ENCODE measurements around the gene TRERF1.

The TRERF1 gene

DNA sequence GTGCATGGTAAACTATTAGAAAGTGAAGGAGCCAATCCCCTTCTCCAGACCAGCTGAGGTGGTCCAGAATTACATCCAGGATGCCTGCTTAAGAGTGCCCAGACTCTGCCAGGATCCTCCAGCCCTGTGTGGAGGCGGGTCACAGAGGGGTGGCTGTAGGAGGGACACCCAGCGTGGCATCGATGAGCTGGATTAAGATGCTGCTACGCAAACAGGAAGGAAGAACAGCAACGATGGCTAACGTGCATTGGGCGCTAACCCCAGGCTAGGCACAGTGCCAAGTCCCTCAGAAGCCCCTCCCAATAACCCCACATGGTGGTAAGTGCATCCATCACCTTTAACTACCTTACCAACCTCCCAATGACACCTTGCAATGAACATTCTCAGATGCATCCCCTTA is 170.2 kb downstream of the TRERF1 start:
- no peak for DNase-seq
- TF ChIP-seq POLR2A (IDR thresholded peaks at IDR 0.05; ENCODE audit: low read length) (no peak), GATA1 (IDR thresholded peaks at IDR 0.05; ENCODE audit: low read depth, low read length) (no peak)

DNA sequence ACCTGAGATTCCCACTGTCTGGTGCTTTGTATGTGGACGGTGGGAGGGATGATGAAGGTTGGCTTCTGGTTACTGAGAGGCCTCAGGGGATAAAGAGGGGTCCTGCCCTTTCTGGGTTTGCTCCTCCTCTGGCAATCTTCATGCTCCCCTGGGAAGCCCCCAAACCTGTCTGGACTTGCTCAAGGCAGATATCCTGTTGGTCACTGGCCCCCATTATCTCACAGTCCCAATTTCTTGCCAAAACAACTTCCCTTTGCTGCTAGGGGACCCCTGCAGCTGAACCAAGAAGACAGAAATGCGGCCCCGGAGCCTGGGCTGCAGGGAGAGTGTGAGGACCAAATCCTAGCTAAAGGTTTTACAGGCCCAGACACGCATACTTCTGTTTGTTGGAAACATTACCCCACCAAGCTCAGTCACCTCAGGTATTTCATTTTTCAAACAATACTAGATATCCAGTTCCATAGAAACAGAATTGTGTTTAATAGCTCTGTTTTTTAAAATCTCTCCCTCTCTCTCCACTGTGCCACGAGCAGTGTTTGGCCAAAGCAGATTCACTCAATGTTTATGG is 170.7 kb downstream of the TRERF1 start:
- no peak for TF ChIP-seq GATA1 (IDR thresholded peaks at IDR 0.05; ENCODE audit: low read depth, low read length)
- TF ChIP-seq POLR2A (IDR thresholded peaks at IDR 0.05; ENCODE audit: low read length): no peak
- DNase-seq: no peak

DNA sequence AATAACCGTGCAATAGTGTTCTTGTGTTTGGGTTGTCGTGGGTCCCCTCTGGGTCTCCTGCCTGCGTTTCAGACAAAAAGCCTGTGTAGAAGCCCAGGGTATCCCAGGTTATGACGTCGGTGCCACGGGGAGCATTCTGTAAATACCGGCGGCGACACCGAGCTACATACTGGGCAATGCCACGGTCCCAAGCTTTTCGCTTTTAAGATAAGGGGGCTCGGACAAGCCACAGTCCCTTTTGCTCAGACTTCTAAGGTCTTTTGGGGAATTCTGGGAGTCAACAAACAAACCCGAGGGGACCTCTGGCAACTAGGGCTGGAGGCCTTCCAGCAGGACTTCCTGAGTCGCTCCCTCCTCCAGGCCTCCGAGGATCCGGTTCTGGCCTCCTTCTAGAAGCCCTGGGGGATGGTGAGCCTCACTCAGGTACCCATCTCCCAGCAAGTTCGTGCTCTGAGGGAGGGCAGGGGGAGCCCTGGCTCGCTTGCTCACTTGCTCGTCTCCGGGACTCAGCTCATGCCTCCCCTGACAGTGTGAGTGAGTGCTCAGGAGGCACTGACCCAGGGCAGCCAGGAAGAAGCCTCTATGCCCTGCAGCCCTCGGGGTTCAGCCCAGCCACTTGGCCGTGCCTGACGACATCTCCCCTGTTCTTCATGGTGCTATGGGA is 171.6 kb downstream of the TRERF1 start:
- TF ChIP-seq GATA1 (IDR thresholded peaks at IDR 0.05; ENCODE audit: low read depth, low read length) (no peak), POLR2A (IDR thresholded peaks at IDR 0.05; ENCODE audit: low read length) (no peak)
- no peak for DNase-seq

DNA sequence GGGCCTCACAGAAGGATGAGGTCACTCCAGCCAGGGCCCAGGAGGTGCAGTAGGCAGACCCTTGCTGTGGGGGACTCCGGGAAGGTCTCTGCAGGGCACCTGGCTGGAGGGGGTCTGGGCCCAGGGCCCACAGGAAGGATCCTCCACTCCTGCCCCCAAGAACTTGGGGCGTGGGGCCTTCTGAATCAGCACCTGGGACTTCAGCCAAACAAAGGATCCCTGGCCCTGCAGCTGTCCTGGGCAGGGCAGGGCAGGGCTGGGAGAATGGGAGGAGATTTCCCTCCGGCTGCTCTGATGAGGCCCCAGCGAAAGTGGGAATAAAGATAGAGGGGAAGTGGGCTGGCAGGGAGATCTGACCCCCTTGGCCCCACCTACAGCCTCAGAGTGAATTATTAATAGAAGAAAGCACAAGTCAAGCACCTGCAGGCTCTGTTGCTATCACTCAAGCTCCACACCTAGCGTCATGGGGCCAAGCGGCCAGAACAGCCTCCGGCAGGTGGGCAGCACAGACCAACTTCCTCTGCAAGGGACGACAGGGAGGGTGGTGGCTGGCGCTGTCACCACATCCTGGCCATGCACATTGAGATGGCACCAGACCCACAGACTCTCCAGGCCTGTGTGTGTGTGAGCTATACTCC is 172.5 kb downstream of the TRERF1 start:
- DNase-seq: no peak
- no peak for TF ChIP-seq GATA1 (IDR thresholded peaks at IDR 0.05; ENCODE audit: low read depth, low read length)
- TF ChIP-seq POLR2A (IDR thresholded peaks at IDR 0.05; ENCODE audit: low read length): no peak

DNA sequence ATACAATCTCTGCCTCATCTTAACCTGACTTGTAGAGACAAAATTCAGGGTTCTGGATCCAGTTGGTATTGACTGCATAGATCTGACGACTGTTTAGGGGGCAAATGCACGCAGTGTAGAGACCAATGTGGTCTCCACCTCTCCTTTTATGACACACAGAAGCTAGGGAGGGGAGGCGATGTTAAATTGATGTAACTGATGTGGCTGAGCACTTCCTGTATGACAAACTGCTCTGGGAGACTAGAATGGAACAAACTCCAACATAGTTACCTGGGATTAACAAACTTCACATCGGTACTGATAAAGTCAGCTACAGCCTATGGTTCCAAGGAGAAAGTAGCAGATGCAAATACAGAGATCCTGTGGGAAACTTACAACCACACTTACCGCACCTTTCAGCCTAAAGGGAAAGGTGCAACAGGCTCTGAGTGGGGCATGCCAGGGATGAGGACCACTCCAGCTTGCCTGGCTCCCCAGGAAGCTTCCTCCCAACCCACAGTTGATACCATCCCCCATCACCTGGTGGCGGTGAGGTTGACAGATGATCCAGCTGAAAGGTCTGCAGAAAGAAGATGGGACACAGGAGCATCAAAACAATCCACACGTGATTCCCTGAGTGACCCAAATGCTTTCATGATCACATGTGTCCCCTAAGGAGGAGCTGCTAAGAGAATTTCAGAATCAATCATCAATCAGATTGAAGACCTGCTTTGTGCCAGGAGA is 173.4 kb downstream of the TRERF1 start:
- no peak for DNase-seq
- TF ChIP-seq GATA1 (IDR thresholded peaks at IDR 0.05; ENCODE audit: low read depth, low read length) (no peak), POLR2A (IDR thresholded peaks at IDR 0.05; ENCODE audit: low read length) (no peak)

DNA sequence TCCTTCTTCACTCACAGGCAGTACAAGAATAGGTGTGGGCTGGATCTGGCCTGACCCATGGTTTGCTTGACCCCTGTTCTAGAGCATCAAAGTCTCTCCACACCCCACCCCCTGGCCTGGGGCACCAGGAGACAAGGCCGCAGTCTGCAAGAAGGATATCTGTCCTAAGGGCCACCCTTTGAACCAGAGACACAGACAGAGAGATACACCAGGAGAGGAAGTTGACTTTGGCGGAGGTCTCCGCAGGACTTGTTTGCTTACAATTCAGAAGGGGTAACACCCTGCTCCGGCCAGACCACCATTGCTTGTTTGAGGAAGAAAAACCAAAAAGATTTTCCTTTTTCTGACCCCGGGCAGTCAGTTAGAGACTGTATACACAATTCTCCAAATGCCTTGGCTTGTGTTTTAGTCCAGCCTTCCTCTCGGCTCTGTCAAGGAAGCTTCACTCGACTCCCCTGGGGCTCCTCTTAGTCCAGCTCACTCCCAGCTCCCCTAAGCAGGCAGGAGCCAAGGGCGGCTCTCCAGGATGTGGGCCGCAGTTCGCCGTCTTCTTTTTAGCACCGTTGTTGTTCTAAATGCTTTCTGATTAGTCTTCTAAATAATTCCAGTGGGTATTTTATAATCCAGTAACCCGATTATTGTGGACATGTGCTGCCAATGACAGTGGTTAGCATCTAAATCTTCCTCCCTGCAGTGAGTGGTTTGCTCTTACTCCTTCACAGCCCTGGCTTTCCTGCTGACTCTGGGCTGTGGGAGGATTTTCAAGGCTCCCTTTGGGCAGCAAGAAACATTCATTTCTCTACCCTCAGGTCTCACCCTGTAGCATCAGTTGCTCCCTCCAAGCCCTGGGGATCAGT is 175.5 kb downstream of the TRERF1 start:
- TF ChIP-seq GATA1 (IDR thresholded peaks at IDR 0.05; ENCODE audit: low read depth, low read length): no peak
- TF ChIP-seq POLR2A (IDR thresholded peaks at IDR 0.05; ENCODE audit: low read length): no peak
- no peak for DNase-seq

DNA sequence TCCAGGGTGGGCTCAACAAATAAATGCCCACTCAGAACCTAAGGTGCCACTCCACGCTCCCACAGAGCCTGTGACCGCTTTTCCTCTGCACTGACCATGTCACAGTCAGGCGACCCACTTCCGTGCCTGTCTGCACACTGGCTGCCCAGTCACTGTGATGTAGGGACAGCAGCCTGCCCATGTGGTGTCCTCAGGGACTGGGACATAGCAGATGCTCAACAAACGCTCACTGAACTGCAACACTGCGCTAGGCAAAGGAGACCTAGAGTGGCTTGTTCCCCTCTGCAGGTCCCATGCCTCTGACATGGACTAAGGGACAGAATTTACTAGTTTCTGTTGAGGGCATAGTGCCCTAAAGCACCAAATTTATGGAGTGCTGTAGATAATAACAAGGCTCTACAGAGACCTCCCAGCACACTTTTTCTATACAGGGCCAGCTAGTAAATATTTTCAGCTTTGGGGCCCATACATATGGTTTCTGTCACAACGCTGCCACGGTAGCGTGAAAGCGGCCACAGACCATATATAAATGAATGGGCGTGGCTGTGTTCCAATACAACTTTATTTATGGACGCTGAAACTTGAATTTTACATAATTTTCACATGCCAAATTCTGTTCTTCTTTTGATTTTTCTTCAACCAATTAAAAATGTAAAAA is 176.2 kb downstream of the TRERF1 start:
- no peak for TF ChIP-seq POLR2A (IDR thresholded peaks at IDR 0.05; ENCODE audit: low read length)
- no peak for TF ChIP-seq GATA1 (IDR thresholded peaks at IDR 0.05; ENCODE audit: low read depth, low read length)
- no peak for DNase-seq

DNA sequence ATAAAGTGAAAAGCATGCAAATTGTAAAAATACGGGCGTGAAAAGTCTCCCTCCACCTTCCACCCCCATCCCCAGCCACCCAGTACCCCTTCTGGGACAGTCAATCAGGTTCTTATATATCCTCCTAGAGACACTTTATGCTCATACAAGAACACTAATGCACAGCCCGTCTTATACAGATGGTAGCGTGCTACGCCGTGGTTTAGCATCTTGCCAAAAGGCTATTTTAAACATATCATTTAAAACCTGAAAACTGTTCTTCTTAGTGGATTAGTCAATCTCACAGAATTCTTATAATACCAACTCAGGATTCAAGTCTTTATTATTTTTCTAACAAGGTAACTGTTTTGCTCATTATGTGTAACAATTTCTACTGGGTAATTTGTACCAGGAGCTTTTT is 176.8 kb downstream of the TRERF1 start:
- TF ChIP-seq POLR2A (IDR thresholded peaks at IDR 0.05; ENCODE audit: low read length) (no peak), GATA1 (IDR thresholded peaks at IDR 0.05; ENCODE audit: low read depth, low read length) (no peak)
- DNase-seq: no peak

DNA sequence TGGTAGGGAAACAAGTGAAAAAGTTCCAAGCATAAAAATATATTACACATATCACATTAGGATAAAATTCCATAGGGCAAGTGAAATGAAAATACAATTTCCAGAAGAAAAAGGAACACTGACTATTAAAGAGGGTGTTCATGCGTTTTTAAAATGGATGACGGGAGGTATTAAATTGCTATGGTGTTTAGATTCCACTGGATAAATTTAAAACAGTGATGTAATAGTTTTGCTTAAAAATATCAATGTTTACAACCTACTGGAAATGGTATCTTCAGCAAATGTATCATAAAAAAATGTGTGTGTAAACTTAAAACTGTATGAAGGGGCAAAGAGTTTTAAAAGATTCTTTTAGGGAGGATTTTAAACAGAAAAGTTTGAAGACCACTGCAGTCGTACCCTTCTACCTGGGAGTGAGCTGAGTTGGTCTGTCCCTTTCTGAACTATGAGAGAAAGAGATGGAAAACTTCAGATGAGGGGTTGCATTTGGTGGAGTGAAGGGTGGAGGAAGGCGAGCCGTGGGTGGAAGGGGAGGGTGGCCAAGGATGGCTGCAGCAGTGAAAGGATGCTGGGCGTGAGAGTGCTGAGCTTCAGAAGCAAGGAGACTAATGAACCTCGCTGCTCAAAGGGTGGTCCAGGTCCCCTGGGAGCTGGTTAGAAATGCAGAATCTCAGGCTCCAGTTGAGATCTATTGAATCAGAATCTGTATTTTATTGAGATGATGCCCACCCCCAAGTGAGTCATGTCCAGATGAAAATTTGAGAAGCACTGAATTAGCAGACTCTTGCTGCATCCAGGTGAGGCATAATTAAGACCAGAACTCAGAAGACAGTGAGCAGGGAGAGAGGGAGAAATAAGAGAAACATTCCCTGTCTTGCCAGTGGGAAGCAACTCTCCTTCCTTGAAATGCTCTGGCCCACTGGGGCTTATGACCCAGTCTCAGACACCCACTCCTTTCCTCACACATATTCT is 179.6 kb downstream of the TRERF1 start:
- TF ChIP-seq POLR2A (IDR thresholded peaks at IDR 0.05; ENCODE audit: low read length) (no peak), GATA1 (IDR thresholded peaks at IDR 0.05; ENCODE audit: low read depth, low read length) (no peak)
- DNase-seq: no peak

DNA sequence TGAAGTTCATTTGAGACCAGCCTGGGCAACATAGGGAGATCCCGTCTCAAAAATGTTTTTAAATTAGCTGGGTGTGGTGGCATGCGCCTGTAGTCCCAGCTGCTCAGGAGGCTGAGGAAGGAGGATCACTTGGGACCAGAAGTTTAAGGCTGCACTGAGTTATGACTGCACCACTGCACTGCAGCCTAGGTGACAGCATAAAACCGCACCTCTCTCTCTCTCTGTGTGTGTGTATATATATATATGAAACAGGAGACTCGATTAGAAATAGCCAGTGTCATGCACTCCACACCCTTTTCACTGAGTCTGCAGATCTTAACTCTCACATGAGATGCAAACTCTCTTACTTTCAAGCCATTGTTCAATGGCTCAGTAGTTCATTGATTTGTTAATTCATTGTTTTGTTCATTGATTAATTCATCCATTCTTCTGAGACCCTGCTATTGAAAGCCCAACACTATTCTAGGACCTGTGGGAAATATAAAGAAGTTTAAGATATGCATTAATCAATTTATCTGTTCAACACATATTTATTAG is 181.7 kb downstream of the TRERF1 start:
- DNase-seq: no peak
- no peak for TF ChIP-seq GATA1 (IDR thresholded peaks at IDR 0.05; ENCODE audit: low read depth, low read length)

DNA sequence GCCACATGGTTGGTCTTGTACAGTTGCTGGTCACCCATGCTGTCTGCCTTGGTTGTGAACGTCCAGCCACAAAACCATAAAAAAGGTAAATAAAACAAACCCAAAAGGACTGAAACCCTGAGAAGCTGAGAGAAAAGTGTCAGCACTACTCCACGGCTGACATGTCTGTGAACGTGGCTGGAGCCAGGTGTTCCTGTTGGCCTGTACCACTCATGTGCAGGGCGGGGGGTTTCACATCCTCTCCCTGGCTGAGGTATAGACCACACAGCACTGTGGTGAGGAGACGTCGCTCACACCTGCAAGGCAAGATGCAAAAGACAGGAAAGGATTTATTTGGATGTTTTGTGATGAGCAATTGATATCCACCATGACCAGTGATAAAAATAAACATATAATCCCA is 182.2 kb downstream of the TRERF1 start:
- TF ChIP-seq GATA1 (IDR thresholded peaks at IDR 0.05; ENCODE audit: low read depth, low read length) (no peak), POLR2A (IDR thresholded peaks at IDR 0.05; ENCODE audit: low read length) (no peak)
- no peak for DNase-seq

DNA sequence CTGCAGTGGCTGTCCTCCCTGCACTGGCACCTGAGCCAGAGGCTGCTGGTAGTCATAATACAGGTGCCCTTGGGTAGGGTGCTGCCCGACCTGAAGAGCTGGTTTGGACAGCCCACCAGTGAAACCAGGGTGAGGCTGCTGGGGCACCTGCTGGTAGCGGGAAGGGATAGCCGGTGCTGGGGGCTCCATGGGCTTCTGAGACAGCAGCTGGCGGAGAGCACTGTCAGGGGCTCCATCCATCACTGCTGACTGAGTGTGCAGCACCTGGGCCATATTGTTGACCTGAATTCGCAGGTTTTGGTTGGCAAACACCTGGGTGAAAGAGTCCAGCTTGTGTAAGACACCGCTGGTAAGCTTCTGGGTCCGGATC is 182.9 kb downstream of the TRERF1 start:
- no peak for TF ChIP-seq GATA1 (IDR thresholded peaks at IDR 0.05; ENCODE audit: low read depth, low read length)
- no peak for DNase-seq
